ENCODE data around the gene DLL4.

DLL4 gene

GRCh38 chr15:40936234-40936708 is 7.1 kb downstream of the DLL4 start:
- TF ChIP-seq CTCF (IDR thresholded peaks at IDR 0.05; ENCODE audit: low read depth, low read length), result no peak
- H3K4me3 ChIP-seq (ENCODE audit: low read depth, low read length), result no peak overlapping the region

GRCh38 chr15:40936709-40937666 is 7.8 kb downstream of the DLL4 start:
- TF ChIP-seq CTCF (IDR thresholded peaks at IDR 0.05; ENCODE audit: low read depth, low read length), result no peak
- no peak overlapping the region for H3K4me3 ChIP-seq (ENCODE audit: low read depth, low read length)

GRCh38 chr15:40937762-40938535 is 8.8 kb downstream of the DLL4 start:
- peak; percentile 27; the same call in 1 of the 2 replicates for TF ChIP-seq CTCF (IDR thresholded peaks at IDR 0.05; ENCODE audit: low read depth, low read length)
- no peak overlapping the region for H3K4me3 ChIP-seq (ENCODE audit: low read depth, low read length)

- no peak overlapping the region for H3K4me3 ChIP-seq (ENCODE audit: low read depth, low read length)
- TF ChIP-seq CTCF (IDR thresholded peaks at IDR 0.05; ENCODE audit: low read depth, low read length), result no peak
Observed at GRCh38 chr15:40938536-40938870, 9.4 kb downstream of the DLL4 start.

GRCh38 chr15:40940296-40940801 is 11.2 kb downstream of the DLL4 start:
- H3K4me3 ChIP-seq (ENCODE audit: low read depth, low read length), result no peak overlapping the region
- TF ChIP-seq CTCF (IDR thresholded peaks at IDR 0.05; ENCODE audit: low read depth, low read length), result no peak

- TF ChIP-seq CTCF (IDR thresholded peaks at IDR 0.05; ENCODE audit: low read depth, low read length), result no peak
- peak overlapping the region; percentile 29 for H3K4me3 ChIP-seq (ENCODE audit: low read depth, low read length)
Observed at GRCh38 chr15:40941068-40941527, 12.0 kb downstream of the DLL4 start.

Measured in WI38 (cell line).